ENCODE results near the gene MED15. TPM values are rescaled to one million over a fixed set of nuclear protein-coding genes. Genes with fewer than 3 reads are reported as not detected.
"Not testable (repeated sequence)": the region's sequence is repeated elsewhere in the genome, so short reads cannot be mapped to it uniquely, and the experiment has no call there.

Gene MED15
- total RNA-seq, 1 donor from 2014 or later: 135 TPM

DNA sequence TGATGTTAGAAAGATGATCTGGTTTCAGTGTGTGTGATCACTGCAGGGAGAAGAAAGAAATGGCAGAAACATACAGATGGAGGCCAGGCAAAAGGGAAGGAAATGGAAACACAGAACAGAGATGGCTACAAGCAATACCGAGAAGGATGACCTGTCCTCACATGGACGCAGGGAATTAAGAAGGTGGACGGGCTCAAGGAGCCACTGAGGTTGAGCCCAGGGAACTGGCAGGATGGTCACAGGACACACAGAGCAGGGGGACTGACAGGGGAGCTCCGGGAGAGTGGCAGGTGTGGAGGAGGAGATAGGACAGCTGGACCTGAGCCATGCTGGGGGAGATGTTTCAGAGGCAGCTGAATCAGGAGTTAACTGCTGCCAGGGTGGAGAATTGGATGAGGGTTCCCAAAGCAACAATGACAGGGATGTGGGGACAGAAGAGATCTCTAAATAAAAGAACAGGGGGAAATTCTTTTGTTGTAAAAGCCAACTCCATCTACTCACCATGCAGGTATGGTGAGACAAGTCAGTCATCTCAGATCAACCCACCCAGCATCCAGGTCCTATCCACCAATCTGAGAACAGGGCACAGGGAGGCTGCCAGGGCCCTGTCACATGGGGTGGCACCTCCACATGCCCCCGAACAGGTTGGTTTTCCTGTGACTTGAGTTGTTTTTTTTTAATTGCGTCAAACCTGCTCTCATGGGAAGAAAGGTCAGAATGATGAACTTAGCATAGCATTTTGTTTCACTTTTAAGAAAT, 38.1 kb upstream of the MED15 start:
- no peak for DNase-seq (ENCODE audit: low spot score in 2 of 2, unreplicated experiment in 2 of 2)
- peaks cover 15% of the 10 kb centered on the region for H3K36me3 Mint-ChIP-seq
- TF ChIP-seq, protein P1, sequence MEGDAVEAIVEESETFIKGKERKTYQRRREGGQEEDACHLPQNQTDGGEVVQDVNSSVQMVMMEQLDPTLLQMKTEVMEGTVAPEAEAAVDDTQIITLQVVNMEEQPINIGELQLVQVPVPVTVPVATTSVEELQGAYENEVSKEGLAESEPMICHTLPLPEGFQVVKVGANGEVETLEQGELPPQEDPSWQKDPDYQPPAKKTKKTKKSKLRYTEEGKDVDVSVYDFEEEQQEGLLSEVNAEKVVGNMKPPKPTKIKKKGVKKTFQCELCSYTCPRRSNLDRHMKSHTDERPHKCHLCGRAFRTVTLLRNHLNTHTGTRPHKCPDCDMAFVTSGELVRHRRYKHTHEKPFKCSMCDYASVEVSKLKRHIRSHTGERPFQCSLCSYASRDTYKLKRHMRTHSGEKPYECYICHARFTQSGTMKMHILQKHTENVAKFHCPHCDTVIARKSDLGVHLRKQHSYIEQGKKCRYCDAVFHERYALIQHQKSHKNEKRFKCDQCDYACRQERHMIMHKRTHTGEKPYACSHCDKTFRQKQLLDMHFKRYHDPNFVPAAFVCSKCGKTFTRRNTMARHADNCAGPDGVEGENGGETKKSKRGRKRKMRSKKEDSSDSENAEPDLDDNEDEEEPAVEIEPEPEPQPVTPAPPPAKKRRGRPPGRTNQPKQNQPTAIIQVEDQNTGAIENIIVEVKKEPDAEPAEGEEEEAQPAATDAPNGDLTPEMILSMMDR (IDR thresholded peaks at IDR 0.05; ENCODE audit: unreplicated experiment): no peak
- H3K4me1 Mint-ChIP-seq: peaks cover 4% of the 10 kb centered on the region
- no peaks in the 10 kb centered on the region for H3K27me3 Mint-ChIP-seq (ENCODE audit: low read depth)
- no peak overlapping the region for H3K27ac Mint-ChIP-seq
- H3K4me3 Mint-ChIP-seq: no peak overlapping the region
- no peaks in the 10 kb centered on the region for H3K9me3 Mint-ChIP-seq

DNA sequence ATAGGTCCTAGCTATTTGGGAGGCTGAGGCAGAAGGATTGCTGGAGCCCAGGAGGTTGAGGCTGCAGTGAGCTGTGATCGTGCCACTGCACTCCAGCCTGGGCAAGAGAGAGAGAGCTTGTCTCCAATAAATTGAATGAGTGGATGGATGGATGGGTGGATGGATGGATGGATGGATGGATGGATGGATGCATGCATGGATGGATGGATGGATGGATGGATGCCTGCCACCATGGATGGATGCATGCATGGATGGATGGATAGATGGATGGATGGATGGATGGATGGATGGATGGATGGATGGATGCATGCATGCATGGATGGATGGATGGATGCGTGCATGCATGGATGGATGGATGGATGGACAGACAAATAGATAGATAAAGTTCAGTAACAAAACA, 36.9 kb upstream of the MED15 start:
- H3K27me3 Mint-ChIP-seq (ENCODE audit: low read depth); DNase-seq (ENCODE audit: low spot score in 2 of 2, unreplicated experiment in 2 of 2); H3K4me3 Mint-ChIP-seq; H3K4me1 Mint-ChIP-seq; H3K36me3 Mint-ChIP-seq; H3K27ac Mint-ChIP-seq; H3K9me3 Mint-ChIP-seq: not testable (repeated sequence)

DNA sequence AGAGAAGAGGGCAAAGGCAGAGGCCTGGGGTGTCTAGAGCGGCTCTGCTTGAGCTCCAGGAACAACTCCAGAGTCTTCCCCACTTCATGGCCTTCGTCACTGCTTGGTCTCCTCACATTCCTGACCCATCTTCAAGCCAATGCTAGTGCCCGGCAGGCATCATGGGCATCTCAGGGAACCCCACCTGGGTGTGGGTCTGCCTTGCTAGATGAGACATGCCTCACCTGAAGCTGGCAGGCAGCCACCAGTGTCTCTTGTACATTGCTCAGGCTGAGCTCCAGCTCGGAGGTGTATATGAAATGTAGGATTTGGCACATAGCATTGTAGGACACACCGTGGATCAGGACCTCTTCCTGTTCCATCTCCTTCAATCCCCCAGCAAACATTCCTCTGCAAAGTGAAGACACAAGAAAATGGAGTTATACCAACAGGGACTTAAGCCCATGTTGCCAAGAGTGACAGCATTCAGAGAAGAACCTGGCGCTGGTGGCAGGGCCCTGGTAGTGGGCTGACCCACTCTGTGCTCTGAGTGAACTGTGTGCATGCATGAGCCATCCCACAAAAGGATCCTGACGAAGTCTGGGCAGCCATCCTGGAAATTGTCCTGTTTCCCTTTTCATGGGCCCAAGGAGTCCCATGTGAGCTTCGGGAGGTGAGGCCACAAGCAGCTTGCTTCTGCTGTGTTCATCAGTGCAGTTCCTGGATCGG, 36.1 kb upstream of the MED15 start:
- no peak overlapping the region for H3K27ac Mint-ChIP-seq
- peaks cover 4% of the 10 kb centered on the region for H3K4me1 Mint-ChIP-seq
- H3K4me3 Mint-ChIP-seq: no peak overlapping the region
- no peak for DNase-seq (ENCODE audit: low spot score in 2 of 2, unreplicated experiment in 2 of 2)
- H3K27me3 Mint-ChIP-seq (ENCODE audit: low read depth): no peaks in the 10 kb centered on the region
- H3K9me3 Mint-ChIP-seq: no peaks in the 10 kb centered on the region
- peaks cover 10% of the 10 kb centered on the region for H3K36me3 Mint-ChIP-seq
- TF ChIP-seq, protein P1 (IDR thresholded peaks at IDR 0.05; ENCODE audit: unreplicated experiment): no peak

DNA sequence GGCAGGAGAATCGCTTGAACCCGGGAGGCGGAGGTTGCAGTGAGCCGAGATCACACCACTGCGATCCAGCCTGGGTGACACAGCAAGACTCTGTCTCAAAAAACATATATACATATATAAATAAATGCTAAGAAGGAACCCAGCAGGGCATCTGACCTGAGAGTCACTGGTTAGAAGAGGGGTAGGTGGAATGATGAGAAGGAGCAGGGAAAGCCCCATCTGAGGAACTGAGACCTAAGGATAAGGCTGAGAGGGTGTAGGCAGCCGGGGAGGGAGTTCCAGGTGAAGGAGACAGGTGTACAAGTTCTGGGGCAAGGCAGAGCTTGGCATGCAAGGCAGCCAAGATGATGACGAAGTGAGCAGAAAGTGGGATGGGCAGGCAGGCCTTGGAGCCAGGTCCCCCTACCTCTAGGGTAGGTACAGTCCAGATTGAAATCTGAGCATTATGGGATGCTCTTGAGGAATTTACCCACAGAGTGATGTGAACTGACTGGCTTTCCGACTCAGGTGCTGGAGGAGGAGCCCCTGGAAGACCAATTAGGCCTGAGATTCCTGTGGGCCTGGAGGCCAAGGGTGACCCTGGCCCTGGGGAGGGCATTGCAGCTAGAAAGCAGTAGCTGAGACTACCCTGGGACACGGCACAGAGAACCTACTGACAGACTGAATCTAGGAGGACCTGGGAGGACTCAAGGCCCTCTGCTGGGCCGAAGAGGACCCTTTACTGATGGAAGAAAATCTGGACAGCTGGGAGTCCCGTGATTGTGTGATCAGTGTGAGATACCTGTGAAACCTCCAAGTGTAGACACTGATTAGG, 34.6 kb upstream of the MED15 start:
- H3K4me1 Mint-ChIP-seq: no peaks in the 10 kb centered on the region
- peak overlapping the region; percentile 15 for H3K27ac Mint-ChIP-seq
- DNase-seq (ENCODE audit: low spot score in 2 of 2, unreplicated experiment in 2 of 2): no peak
- no peaks in the 10 kb centered on the region for H3K9me3 Mint-ChIP-seq
- H3K27me3 Mint-ChIP-seq (ENCODE audit: low read depth): no peaks in the 10 kb centered on the region
- H3K36me3 Mint-ChIP-seq: peaks cover 15% of the 10 kb centered on the region
- TF ChIP-seq, protein P1 (IDR thresholded peaks at IDR 0.05; ENCODE audit: unreplicated experiment): no peak
- no peak overlapping the region for H3K4me3 Mint-ChIP-seq

DNA sequence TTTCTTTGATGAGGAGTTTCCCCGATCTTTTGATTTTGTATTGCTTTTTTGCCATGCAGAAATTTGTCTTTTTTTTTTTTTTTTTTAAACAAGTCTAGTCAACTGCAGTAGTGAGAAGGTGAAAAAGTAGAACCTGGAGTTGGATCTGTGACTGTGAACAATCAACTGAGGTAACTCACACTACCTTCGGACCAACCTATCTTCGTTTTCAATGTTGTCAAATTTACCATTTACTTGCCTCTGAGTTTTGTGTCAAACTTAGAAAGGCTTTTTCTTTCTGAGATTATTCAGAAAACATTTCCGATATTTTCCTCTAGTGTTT, 32.3 kb upstream of the MED15 start:
- peaks cover 16% of the 10 kb centered on the region for H3K36me3 Mint-ChIP-seq
- DNase-seq (ENCODE audit: low spot score in 2 of 2, unreplicated experiment in 2 of 2): no peak
- H3K27ac Mint-ChIP-seq: peak overlapping the region; percentile 12
- no peaks in the 10 kb centered on the region for H3K4me1 Mint-ChIP-seq
- H3K4me3 Mint-ChIP-seq: no peak overlapping the region
- H3K9me3 Mint-ChIP-seq: peaks cover 6% of the 10 kb centered on the region
- TF ChIP-seq, protein P1 (IDR thresholded peaks at IDR 0.05; ENCODE audit: unreplicated experiment): no peak
- H3K27me3 Mint-ChIP-seq (ENCODE audit: low read depth): no peaks in the 10 kb centered on the region

DNA sequence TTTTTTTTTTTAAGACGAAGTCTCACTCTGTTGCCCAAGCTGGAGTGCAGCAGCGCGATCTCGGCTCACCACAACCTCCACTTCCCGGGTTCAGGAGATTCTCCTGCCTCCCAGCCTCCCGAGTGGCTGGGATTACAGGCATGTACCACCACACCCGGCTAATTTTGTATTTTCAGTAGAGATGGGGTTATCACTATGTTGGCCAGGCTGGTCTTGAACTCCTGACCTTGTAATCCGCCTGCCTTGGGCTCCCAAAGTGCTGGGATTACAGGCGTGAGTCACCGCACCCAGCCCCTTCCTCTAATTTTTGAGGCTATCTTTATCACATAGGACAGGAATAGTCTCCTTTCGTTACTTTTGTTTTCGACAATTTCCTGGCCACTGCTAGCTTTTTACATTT, 31.8 kb upstream of the MED15 start:
- H3K4me3 Mint-ChIP-seq; H3K4me1 Mint-ChIP-seq; H3K27ac Mint-ChIP-seq; H3K27me3 Mint-ChIP-seq (ENCODE audit: low read depth); H3K9me3 Mint-ChIP-seq; DNase-seq (ENCODE audit: low spot score in 2 of 2, unreplicated experiment in 2 of 2): not testable (repeated sequence)
- H3K36me3 Mint-ChIP-seq: peaks cover 18% of the 10 kb centered on the region

DNA sequence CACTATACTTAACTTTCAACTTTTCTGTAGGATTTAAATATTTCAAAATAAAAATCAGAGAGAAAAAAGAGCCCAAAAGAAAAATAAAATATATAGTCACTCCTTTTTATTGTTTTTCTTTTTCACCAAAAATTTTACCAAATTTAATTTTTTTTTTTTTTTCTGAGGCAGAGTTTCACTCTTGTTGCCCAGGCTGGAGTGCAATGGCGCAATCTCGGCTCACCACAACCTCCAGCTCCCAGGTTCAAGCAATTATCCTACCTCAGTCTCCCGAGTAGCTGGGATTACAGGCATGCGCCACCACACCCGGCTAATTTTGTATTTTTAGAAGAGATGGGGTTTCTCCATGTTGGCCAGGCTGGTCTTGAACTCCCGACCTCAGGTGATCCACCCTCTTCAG, 29.4 kb upstream of the MED15 start:
- not testable (repeated sequence) for H3K9me3 Mint-ChIP-seq; H3K27me3 Mint-ChIP-seq (ENCODE audit: low read depth); H3K4me3 Mint-ChIP-seq; H3K27ac Mint-ChIP-seq; H3K4me1 Mint-ChIP-seq; DNase-seq (ENCODE audit: low spot score in 2 of 2, unreplicated experiment in 2 of 2)
- peaks cover 21% of the 10 kb centered on the region for H3K36me3 Mint-ChIP-seq
